K562 (cell line): ENCODE measurements around the gene RNASEH1. TPM values are rescaled to one million over a fixed set of nuclear protein-coding genes. Genes with fewer than 3 reads are reported as not detected.

Experiments used
- CBX5 ChIP-seq: IDR thresholded peaks from 2 replicates; pipeline ENCODE4 v1.6.1; 2014; ENCODE audit warnings: low read depth, borderline replicate concordance
- CTCF ChIP-seq, 3 experiments: IDR thresholded peaks in 2 of 3; conservative IDR thresholded peaks in 1 of 3; 2 replicates each; pipeline ENCODE4 v1.5.1; 2011 to 2012; ENCODE audit warnings: low read length in 3 of 3, mild to moderate bottlenecking in 3 of 3, control low read depth in 2 of 3, improper control_type of control experiment in 1 of 3, inconsistent platforms in 1 of 3, low read depth in 1 of 3, mixed read lengths in 1 of 3, moderate library complexity in 1 of 3; ENCODE audit not compliant: insufficient read depth in 2 of 3
- ELF1 ChIP-seq: fragments of 200-800 bp; sonication (Bioruptor generic); IDR thresholded peaks from 2 replicates; pipeline ENCODE4 v1.6.1; 2016; ENCODE audit warnings: missing genetic modification characterization, missing compliant biosample characterization
- GTF3C2 ChIP-seq: IDR thresholded peaks from 3 replicates; pipeline ENCODE4 v1.6.1; 2011; ENCODE audit warnings: borderline replicate concordance, mild to moderate bottlenecking, moderate library complexity; ENCODE audit not compliant: insufficient read length; ENCODE audit errors: extremely low read depth
- IRF1 ChIP-seq: sonication (generic); formaldehyde crosslinking; IDR thresholded peaks from 2 replicates; pipeline ENCODE4 v1.8.0; 2022; ENCODE audit warnings: missing genetic modification reagents, mild to moderate bottlenecking, borderline replicate concordance
- KDM1A ChIP-seq, 2 experiments: fragments of 450-650 bp; IDR thresholded peaks; 2 replicates each; pipeline ENCODE4 v1.6.1; 2016; ENCODE audit warnings: mild to moderate bottlenecking in 2 of 2
- MNT ChIP-seq, 2 experiments: fragments of 450-650 bp; conservative IDR thresholded peaks; 2 replicates each; pipeline ENCODE4 v1.6.1; 2017; ENCODE audit warnings: mild to moderate bottlenecking in 2 of 2, moderate library complexity in 2 of 2
- NR2F6 ChIP-seq: fragments of 450-650 bp; formaldehyde crosslinking; IDR thresholded peaks from 2 replicates; pipeline ENCODE4 v1.4.0; 2020; ENCODE audit warnings: mild to moderate bottlenecking
- POLR2G ChIP-seq: fragments of 200-400 bp; formaldehyde crosslinking; IDR thresholded peaks from 2 replicates; pipeline ENCODE4 v1.6.1; 2017; ENCODE audit warnings: low read depth, mild to moderate bottlenecking, antibody characterized with exemption, low read length, moderate library complexity
- RCOR1 ChIP-seq, 2 experiments: IDR thresholded peaks; 2 replicates each; pipeline ENCODE4 v1.6.1; 2012; ENCODE audit warnings: low read depth in 2 of 2, low read length in 2 of 2, borderline replicate concordance in 1 of 2, improper control_type of control experiment in 1 of 2
- SP1 ChIP-seq: sonication (generic); formaldehyde crosslinking; IDR thresholded peaks from 2 replicates; pipeline ENCODE4 v1.8.1; 2022; ENCODE audit warnings: mild to moderate bottlenecking, missing genetic modification reagents
- TCF7L2 ChIP-seq: fragments of 150-350 bp; IDR thresholded peaks from 2 replicates; pipeline ENCODE4 v1.6.1; 2016; ENCODE audit warnings: low read depth, mild to moderate bottlenecking, low read length, moderate library complexity
- YY1 ChIP-seq, 3 experiments: IDR thresholded peaks; 2 replicates each; pipeline ENCODE4 v1.6.1; 2011; ENCODE audit warnings: low read length in 2 of 3, mild to moderate bottlenecking in 2 of 3, moderate library complexity in 2 of 3, borderline replicate concordance in 1 of 3, control low read depth in 1 of 3, low read depth in 1 of 3; ENCODE audit not compliant: insufficient read depth in 3 of 3, insufficient replicate concordance in 2 of 3, control insufficient read depth in 1 of 3, insufficient read length in 1 of 3; ENCODE audit errors: extremely low read depth in 1 of 3
- ZNF140 ChIP-seq: fragments of 250-450 bp; sonication (Bioruptor Pico); IDR thresholded peaks from 2 replicates; pipeline ENCODE4 v1.8.0; 2021; ENCODE audit warnings: moderate library complexity, mild to moderate bottlenecking, inconsistent platforms
- ZNF512 ChIP-seq: IDR thresholded peaks from 2 replicates; pipeline ENCODE4 v1.6.1; 2016; ENCODE audit warnings: missing genetic modification characterization, missing compliant biosample characterization
- ZNF780A ChIP-seq: fragments of 250-450 bp; sonication (Bioruptor Pico); IDR thresholded peaks from 2 replicates; pipeline ENCODE4 v1.5.0; 2021; ENCODE audit warnings: mild to moderate bottlenecking
- polyA plus RNA-seq, 8 experiments: library from polyadenylated mRNA; depleted of rRNA in 4 of 8; stranded (reverse) in 5 of 8; unstranded in 3 of 8; fragments of >200 nt; fragmentation: Nextera tagmentation in 2 of 8; fragmentation: Illumina TruSeq in 1 of 8; extraction: Ambion mirVana in 2 of 8; extraction: Trizol in 1 of 8; gene quantifications; 2 replicates each; pipeline versions ENCODE4 v1.2.1 to v1.2.3, GENCODE V29; 2011 to 2014; ENCODE audit warnings: inconsistent platforms in 1 of 8, missing spikeins in 1 of 8
- total RNA-seq, 7 experiments: library from RNA; depleted of rRNA in 6 of 7; stranded (reverse); fragments of >200 nt in 6 of 7; fragmentation: Illumina TruSeq in 2 of 7; extraction: Trizol in 2 of 7; gene quantifications; 2 replicates each; pipeline versions ENCODE4 v1.2.1 to v1.2.3, GENCODE V29; 2011 to 2021; ENCODE audit warnings: low replicate concordance in 1 of 7

Gene RNASEH1
- total and polyA plus RNA-seq, 9 of the 15 experiments (the other 6 are each of a cell fraction or from before 2014, with no cell fraction given), result 25.7 to 47.5 (median 42.8) TPM

GRCh38 chr2:3536682-3537632, 21.2 kb downstream of the RNASEH1 start (continued):
- TF ChIP-seq CTCF (IDR thresholded peaks at IDR 0.05 in 2 of 3, conservative IDR thresholded peaks at IDR 0.05 in 1 of 3; ENCODE audit: insufficient read depth in 2 of 3, low read depth in 1 of 3, low read length in 3 of 3) (peak; percentile 69 to 77 (median 70)), GTF3C2 (no peak), ZNF140 (no peak), YY1 (IDR thresholded peaks at IDR 0.05; ENCODE audit: borderline replicate concordance in 1 of 3, control insufficient read depth in 1 of 3, extremely low read depth in 1 of 3, insufficient read depth in 3 of 3, insufficient read length in 1 of 3, insufficient replicate concordance in 2 of 3, low read depth in 1 of 3, low read length in 2 of 3) (no peak), CBX5 (no peak), ZNF512 (tag) (no peak), ZNF780A (CRISPR knock-in tag) (no peak), KDM1A (IDR thresholded peaks at IDR 0.05) (no peak), RCOR1 (IDR thresholded peaks at IDR 0.05; ENCODE audit: borderline replicate concordance in 1 of 2, low read depth in 2 of 2, low read length in 2 of 2) (peak in 1 of 2 experiments; percentile 54; a peak in 2 of 4 replicates), TCF7L2 (no peak), ELF1 (tag) (no peak), POLR2G (0 out of 2 replicates have a peak, but pooled peaks have one; percentile 23), IRF1 (no peak), MNT (conservative IDR thresholded peaks at IDR 0.05) (peak in 1 of 2 experiments; percentile 11; a peak in 1 of 4 replicates), NR2F6 (CRISPR knock-in tag) (no peak), SP1 (peak; percentile 57)
